Breast epithelium (tissue), 3 donors: ENCODE results near the gene CYB561A3.

Experiments used
- CTCF ChIP-seq, 3 donors: fragments of 450-650 bp; IDR thresholded peaks; one replicate each; pipeline ENCODE4 v1.5.1; 2016 to 2017; ENCODE audit warnings: antibody characterized with exemption in 3 of 3, mild to moderate bottlenecking in 3 of 3, moderate library complexity in 3 of 3
- POLR2A ChIP-seq: fragments of 450-650 bp; IDR thresholded peaks from one replicate; pipeline ENCODE4 v1.6.1; 2016; ENCODE audit warnings: antibody characterized with exemption, mild to moderate bottlenecking, moderate library complexity
- POLR2AphosphoS5 ChIP-seq, 3 donors: sonication (generic); formaldehyde crosslinking; IDR thresholded peaks; one replicate each; pipeline ENCODE4 v1.6.1; 2017; ENCODE audit warnings: antibody characterized with exemption in 3 of 3

GRCh38 chr11:61384271-61385242 lies 22.9 kb upstream of the CYB561A3 start:
- TF ChIP-seq CTCF (IDR thresholded peaks at IDR 0.05) (no peak), POLR2A (no peak), POLR2AphosphoS5 (IDR thresholded peaks at IDR 0.05) (no peak)
